Mesendoderm (in vitro differentiated cells): ENCODE results near the gene PAN3.

Source experiments
- DNase-seq: peaks from one replicate; pipeline ENCODE4 v3.0.0; 2013
- H2AK5ac ChIP-seq: 2 replicates; pipeline ENCODE4 v1.6.1; 2013; ENCODE audit warnings: low read length, inconsistent platforms
- H2BK120ac ChIP-seq: 2 replicates; pipeline ENCODE4 v1.6.1; 2013; ENCODE audit warnings: low read depth, mild to moderate bottlenecking, low read length, moderate library complexity, mixed read lengths
- H2BK15ac ChIP-seq: replicated peaks from 2 replicates; pipeline ENCODE4 v1.6.1; 2013; ENCODE audit warnings: low read depth, mild to moderate bottlenecking, moderate library complexity
- H2BK5ac ChIP-seq: 2 replicates; pipeline ENCODE4 v1.6.1; 2013; ENCODE audit warnings: low read length, inconsistent platforms
- H3K18ac ChIP-seq: 2 replicates; pipeline ENCODE4 v1.6.1; 2013; ENCODE audit warnings: mild to moderate bottlenecking, low read length, mixed read lengths
- H3K23ac ChIP-seq: one replicate; pipeline ENCODE4 v1.6.1; 2013; ENCODE audit warnings: low read length
- H3K27ac ChIP-seq: 2 replicates; pipeline ENCODE4 v1.5.1; 2013; ENCODE audit warnings: low read depth, mild to moderate bottlenecking, inconsistent platforms, low read length, moderate library complexity
- H3K27me3 ChIP-seq: 2 replicates; pipeline ENCODE4 v1.6.1; 2013; ENCODE audit warnings: low read length, control low read depth, mild to moderate bottlenecking, inconsistent platforms; ENCODE audit not compliant: insufficient read depth, poor library complexity
- H3K36me3 ChIP-seq: 2 replicates; pipeline ENCODE4 v1.6.1; 2013; ENCODE audit warnings: low read length, inconsistent platforms; ENCODE audit not compliant: control insufficient read depth, insufficient read depth
- H3K4ac ChIP-seq: one replicate; pipeline ENCODE4 v1.6.1; 2013; ENCODE audit warnings: low read depth, mild to moderate bottlenecking, low read length, moderate library complexity
- H3K4me1 ChIP-seq: 2 replicates; pipeline ENCODE4 v1.6.1; 2013; ENCODE audit warnings: low read depth, low read length, inconsistent platforms; ENCODE audit not compliant: control insufficient read depth
- H3K4me2 ChIP-seq: 2 replicates; pipeline ENCODE4 v1.6.1; 2013; ENCODE audit warnings: low read length
- H3K4me3 ChIP-seq: 2 replicates; pipeline ENCODE4 v1.5.1; 2013; ENCODE audit warnings: mild to moderate bottlenecking, low read length
- H3K56ac ChIP-seq: one replicate; pipeline ENCODE4 v1.6.1; 2013; ENCODE audit warnings: low read length
- H3K79me1 ChIP-seq: 2 replicates; pipeline ENCODE4 v1.6.1; 2013; ENCODE audit warnings: low read length, inconsistent platforms
- H3K79me2 ChIP-seq: 2 replicates; pipeline ENCODE4 v1.6.1; 2013; ENCODE audit warnings: mild to moderate bottlenecking, low read length; ENCODE audit not compliant: control insufficient read depth, insufficient read depth
- H3K9ac ChIP-seq: 2 replicates; pipeline ENCODE4 v1.6.1; 2013; ENCODE audit warnings: low read length, inconsistent platforms
- H4K5ac ChIP-seq: one replicate; pipeline ENCODE4 v1.6.1; 2013; ENCODE audit warnings: low read length
- H4K8ac ChIP-seq: one replicate; pipeline ENCODE4 v1.6.1; 2013; ENCODE audit warnings: low read depth, mild to moderate bottlenecking, control low read depth, low read length, moderate library complexity
- WGBS: extraction: QIAGEN DNeasy Blood & Tissue Kit; methylation state at CpG from one replicate; pipeline ENCODE4 v1.1.7; 2013; ENCODE audit warnings: low lambda C conversion rate, missing lambda C conversion rate; ENCODE audit not compliant: insufficient coverage; ENCODE audit errors: extremely low coverage; 5-methylcytosine and 5-hydroxymethylcytosine counted together

Gene PAN3

GRCh38 chr13:28129911-28130693, 8.2 kb upstream of the PAN3 start:
- H3K4me3 ChIP-seq = no peak overlapping the region

GRCh38 chr13:28131646-28132045, 6.7 kb upstream of the PAN3 start:
- Histone ChIP-seq H3K4me1 (no peaks in the 10 kb centered on the region), H3K56ac (no peak overlapping the region), H3K23ac (no peak overlapping the region), H3K36me3 (no peaks in the 10 kb centered on the region), H3K4me2 (no peak overlapping the region), H2BK120ac (no peak overlapping the region), H2AK5ac (no peak overlapping the region), H3K79me1 (no peaks in the 10 kb centered on the region), H3K4me3 (no peak overlapping the region), H4K5ac (no peak overlapping the region), H3K79me2 (no peaks in the 10 kb centered on the region), H3K18ac (no peak overlapping the region), H3K4ac (no peak overlapping the region), H2BK15ac (no peak overlapping the region), H3K27me3 (no peaks in the 10 kb centered on the region), H3K27ac (no peak overlapping the region), H3K9ac (no peak overlapping the region), H4K8ac (no peak overlapping the region), H2BK5ac (no peak overlapping the region)
- no peak for DNase-seq
- WGBS = no CpG with 5 or more reads among the region's 11 CpGs

More at GRCh38 chr13:28129911-28130693, 8.2 kb upstream of the PAN3 start:
- Histone ChIP-seq H4K8ac (no peak overlapping the region), H4K5ac (no peak overlapping the region), H3K18ac (no peak overlapping the region), H2BK5ac (no peak overlapping the region), H3K79me1 (no peaks in the 10 kb centered on the region), H2BK120ac (no peak overlapping the region), H2AK5ac (no peak overlapping the region), H3K9ac (no peak overlapping the region), H3K4ac (no peak overlapping the region), H3K4me1 (no peaks in the 10 kb centered on the region), H3K27ac (no peak overlapping the region), H2BK15ac (no peak overlapping the region), H3K36me3 (no peaks in the 10 kb centered on the region), H3K27me3 (no peaks in the 10 kb centered on the region), H3K56ac (no peak overlapping the region), H3K79me2 (no peaks in the 10 kb centered on the region), H3K4me2 (no peak overlapping the region), H3K23ac (no peak overlapping the region)
- no peak for DNase-seq
- no CpG with 5 or more reads among the region's 5 CpGs for WGBS

GRCh38 chr13:28136916-28137315, 1.4 kb upstream of the PAN3 start:
- Histone ChIP-seq H3K4me3 (no peak overlapping the region), H2BK5ac (no peak overlapping the region), H3K27me3 (no peaks in the 10 kb centered on the region), H4K8ac (no peak overlapping the region), H3K79me1 (peaks cover 2% of the 10 kb centered on the region), H2BK120ac (no peak overlapping the region), H3K56ac (peak overlapping the region; percentile 65), H3K27ac (no peak overlapping the region), H3K9ac (peak overlapping the region; percentile 67), H3K18ac (no peak overlapping the region), H3K79me2 (peaks cover 20% of the 10 kb centered on the region), H3K4ac (no peak overlapping the region), H2BK15ac (peak overlapping the region; percentile 39), H2AK5ac (no peak overlapping the region), H3K23ac (no peak overlapping the region), H4K5ac (no peak overlapping the region), H3K4me1 (no peaks in the 10 kb centered on the region), H3K36me3 (no peaks in the 10 kb centered on the region), H3K4me2 (peak overlapping the region; percentile 44)
- WGBS = no CpG with 5 or more reads among the region's 7 CpGs
- no peak for DNase-seq

GRCh38 chr13:28137596-28137995, 749 bp upstream of the PAN3 start:
- peak overlapping the region; percentile 43 for H3K18ac ChIP-seq

GRCh38 chr13:28138756-28139470, 568 bp downstream of the PAN3 start:
- Histone ChIP-seq H3K79me1 (peaks cover 2% of the 10 kb centered on the region), H3K4me2 (peak overlapping the region; percentile 90), H3K79me2 (peaks cover 37% of the 10 kb centered on the region), H2BK5ac (peak overlapping the region; percentile 86), H2BK120ac (peak overlapping the region; percentile 99), H3K56ac (peak overlapping the region; percentile 97), H3K4me1 (no peaks in the 10 kb centered on the region), H3K36me3 (no peaks in the 10 kb centered on the region), H2BK15ac (no peak overlapping the region), H3K9ac (peak overlapping the region; percentile 93), H3K18ac (peak overlapping the region; percentile 100), H3K27me3 (no peaks in the 10 kb centered on the region), H3K23ac (no peak overlapping the region), H2AK5ac (no peak overlapping the region), H4K8ac (no peak overlapping the region), H3K4me3 (peak overlapping the region; percentile 97), H3K27ac (peak overlapping the region; percentile 100), H3K4ac (peak overlapping the region; percentile 99), H4K5ac (no peak overlapping the region)
- peak; percentile 96 for DNase-seq
- no CpG with 5 or more reads among the region's 60 CpGs for WGBS

More at GRCh38 chr13:28137596-28137995, 749 bp upstream of the PAN3 start:
- Histone ChIP-seq H3K9ac (peak overlapping the region; percentile 67), H2BK120ac (no peak overlapping the region), H2BK5ac (peak overlapping the region; percentile 6), H3K4me1 (no peaks in the 10 kb centered on the region), H3K4ac (no peak overlapping the region), H3K4me2 (peak overlapping the region; percentile 44), H2AK5ac (no peak overlapping the region), H2BK15ac (no peak overlapping the region), H4K5ac (no peak overlapping the region), H3K27ac (peak overlapping the region; percentile 100), H3K23ac (no peak overlapping the region), H4K8ac (no peak overlapping the region), H3K36me3 (no peaks in the 10 kb centered on the region), H3K27me3 (no peaks in the 10 kb centered on the region), H3K79me2 (peaks cover 26% of the 10 kb centered on the region), H3K79me1 (peaks cover 2% of the 10 kb centered on the region), H3K4me3 (peak overlapping the region; percentile 57), H3K56ac (peak overlapping the region; percentile 97)
- DNase-seq = no peak
- no CpG with 5 or more reads among the region's 11 CpGs for WGBS
